ENCODE data around the gene PAQR9. TPM values are rescaled to one million over a fixed set of nuclear protein-coding genes. Genes with fewer than 3 reads are reported as not detected.

PAQR9 gene
- total RNA-seq, 1 donor from 2014 or later, result 2.4 TPM

DNA sequence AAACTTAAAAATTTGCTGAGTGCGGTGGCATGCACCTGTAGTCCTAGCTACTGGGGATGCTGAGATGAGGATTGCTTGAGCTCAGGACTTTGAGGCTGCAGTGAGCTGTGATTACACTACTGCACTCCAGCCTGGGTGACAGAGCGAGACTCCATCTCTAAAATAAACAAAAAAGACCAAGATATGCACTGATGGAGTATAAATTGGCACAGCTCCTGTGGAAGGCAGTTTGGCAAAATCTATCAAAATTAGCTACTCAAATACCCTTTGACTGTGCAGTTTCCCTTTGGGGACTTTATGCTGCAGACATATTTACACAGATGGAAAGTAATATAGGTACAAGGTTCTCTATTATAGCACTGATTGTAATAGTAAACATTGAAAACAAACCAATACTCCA lies 19.8 kb upstream of the PAQR9 start:
- no peak for FAIRE-seq
- no peak for DNase-seq (ENCODE audit: low spot score in 2 of 2)

- FAIRE-seq (no peak), DNase-seq (ENCODE audit: low spot score in 2 of 2) (no peak)
Measured at GRCh38 chr3:142982038-142982773, 18.7 kb upstream of the PAQR9 start.

- DNase-seq (ENCODE audit: low spot score in 2 of 2) (no peak), FAIRE-seq (no peak)
Measured at GRCh38 chr3:142981108-142981507, 17.6 kb upstream of the PAQR9 start.

DNA sequence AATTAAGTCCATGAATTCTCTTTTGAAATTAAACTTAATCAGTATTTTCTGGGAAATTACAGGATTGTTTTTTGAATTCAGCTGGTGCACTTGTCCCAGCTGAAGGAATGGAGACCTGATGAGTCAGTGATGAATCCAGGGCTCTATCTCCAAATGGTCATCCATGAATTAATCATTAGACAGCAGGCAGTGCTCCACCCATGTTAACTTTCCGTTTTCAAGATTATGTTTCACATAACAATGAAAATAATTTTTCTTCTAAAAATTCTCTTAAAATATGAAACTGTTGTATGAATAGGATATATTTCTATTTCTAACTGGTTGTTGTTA lies 13.9 kb upstream of the PAQR9 start:
- FAIRE-seq (no peak), DNase-seq (ENCODE audit: low spot score in 2 of 2) (no peak)

- peak in 1 of 2 donors; percentile 41 for DNase-seq (ENCODE audit: low spot score in 2 of 2)
Measured at GRCh38 chr3:142976621-142977398, 13.3 kb upstream of the PAQR9 start.

GRCh38 chr3:142975316-142975995 lies 12.0 kb upstream of the PAQR9 start:
- no peak for FAIRE-seq
- no peak for DNase-seq (ENCODE audit: low spot score in 2 of 2)

More at GRCh38 chr3:142976621-142977398, 13.3 kb upstream of the PAQR9 start:
- FAIRE-seq, result no peak

DNA sequence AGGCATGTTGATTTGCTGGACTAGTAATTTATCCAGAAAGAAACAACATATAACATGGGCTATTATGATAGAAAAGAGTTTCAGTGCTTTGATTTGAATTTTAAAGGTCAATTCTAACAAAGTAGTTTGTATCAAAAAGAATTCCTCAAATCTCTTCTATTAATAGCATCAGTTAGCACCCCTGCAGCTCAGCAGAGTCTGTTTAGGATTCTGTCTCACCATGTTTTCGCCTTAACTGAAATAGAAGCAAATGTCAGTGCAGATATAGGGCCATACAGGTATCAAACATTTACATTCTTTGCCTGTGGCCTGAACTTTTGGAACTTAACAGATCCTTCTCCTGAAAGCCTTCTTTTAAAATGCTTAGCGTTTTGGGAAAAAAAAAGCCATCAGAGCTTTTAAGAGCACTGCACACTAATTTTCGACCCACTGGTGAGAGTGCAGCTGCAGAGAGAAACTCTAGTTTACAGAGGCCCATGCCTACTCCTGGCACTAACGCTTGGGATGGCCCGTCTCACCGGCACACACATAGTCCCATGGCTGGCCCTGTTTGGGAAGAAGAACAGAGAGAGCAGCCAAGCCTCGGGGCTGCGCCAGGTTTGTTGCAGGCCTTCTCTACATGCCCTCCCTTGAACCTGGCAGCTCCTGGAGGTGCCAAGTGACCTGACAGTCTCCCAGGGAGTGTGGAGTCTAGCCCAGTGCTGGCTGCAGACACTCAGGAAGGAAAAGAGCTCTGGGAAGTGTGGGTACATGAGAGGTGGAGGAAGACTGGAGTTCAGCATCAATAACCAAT lies 9.9 kb upstream of the PAQR9 start:
- DNase-seq (ENCODE audit: low spot score in 2 of 2), result no peak
- no peak for FAIRE-seq

DNA sequence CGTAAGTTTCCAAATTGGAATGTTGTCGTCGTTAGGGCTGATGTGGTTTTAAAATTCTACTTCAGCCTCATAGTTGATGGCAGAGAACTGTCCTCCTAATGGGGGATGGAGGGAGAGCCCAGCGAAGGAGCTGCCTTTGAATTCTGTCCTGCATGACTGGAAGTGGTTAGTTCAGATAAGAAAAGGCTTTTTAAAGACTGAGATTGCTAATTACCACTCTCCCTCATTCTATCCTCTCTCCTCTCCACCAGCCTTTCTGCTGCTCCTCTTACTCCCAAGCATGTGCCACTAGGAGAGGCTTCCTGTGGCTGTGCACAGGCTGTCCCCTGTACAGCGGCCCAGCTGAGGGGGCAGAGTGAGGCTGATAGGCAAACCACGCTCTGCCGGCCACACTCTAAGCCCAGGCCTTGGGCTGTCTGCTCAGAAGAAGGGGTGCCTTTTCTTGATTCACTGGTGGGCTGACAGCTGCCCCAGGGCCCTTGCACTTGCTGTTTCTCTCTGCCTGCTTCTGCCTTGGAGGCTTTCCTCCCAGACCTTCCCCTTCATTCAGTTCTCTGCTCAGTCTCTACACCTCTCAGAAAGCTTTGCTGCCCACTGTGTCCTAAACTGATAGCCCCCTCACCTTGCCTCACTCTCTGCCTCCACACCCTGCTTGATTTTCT lies 8.7 kb upstream of the PAQR9 start:
- no peak for FAIRE-seq

GRCh38 chr3:142971431-142971830 lies 8.0 kb upstream of the PAQR9 start:
- DNase-seq (ENCODE audit: low spot score in 2 of 2), result no peak
- FAIRE-seq, result no peak

More for the DNA sequence above, 8.7 kb upstream of the PAQR9 start:
- DNase-seq (ENCODE audit: low spot score in 2 of 2), result no peak

GRCh38 chr3:142968319-142969025 lies 5.0 kb upstream of the PAQR9 start:
- DNase-seq (ENCODE audit: low spot score in 2 of 2), result no peak
- no peak for FAIRE-seq

GRCh38 chr3:142966808-142967207 lies 3.3 kb upstream of the PAQR9 start:
- no peak for FAIRE-seq
- DNase-seq (ENCODE audit: low spot score in 2 of 2), result no peak

DNA sequence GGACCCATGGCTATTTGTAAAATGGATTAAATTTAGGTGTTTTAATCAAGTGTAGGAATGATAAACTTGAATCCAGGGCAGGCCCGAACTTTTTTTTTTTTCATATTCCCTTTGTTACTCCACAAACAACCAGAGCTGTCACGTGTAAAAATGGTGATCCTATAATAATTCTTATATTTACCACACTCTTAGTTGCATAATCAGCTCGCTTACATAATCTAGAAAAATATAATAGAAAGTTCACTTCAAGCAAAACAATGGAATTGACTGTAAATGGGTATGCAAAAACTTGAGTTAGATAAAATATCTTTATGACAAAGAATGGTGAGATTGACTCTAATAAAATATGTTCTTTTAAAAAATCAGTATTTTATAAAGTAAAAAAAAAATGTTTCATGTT lies 2.1 kb upstream of the PAQR9 start:
- no peak for FAIRE-seq

GRCh38 chr3:142963234-142963515 lies 299 bp downstream of the PAQR9 start:
- DNase-seq (ENCODE audit: low spot score in 2 of 2) (peak in 1 of 2 donors; percentile 24), FAIRE-seq (no peak)

More for the DNA sequence above, 2.1 kb upstream of the PAQR9 start:
- no peak for DNase-seq (ENCODE audit: low spot score in 2 of 2)

DNA sequence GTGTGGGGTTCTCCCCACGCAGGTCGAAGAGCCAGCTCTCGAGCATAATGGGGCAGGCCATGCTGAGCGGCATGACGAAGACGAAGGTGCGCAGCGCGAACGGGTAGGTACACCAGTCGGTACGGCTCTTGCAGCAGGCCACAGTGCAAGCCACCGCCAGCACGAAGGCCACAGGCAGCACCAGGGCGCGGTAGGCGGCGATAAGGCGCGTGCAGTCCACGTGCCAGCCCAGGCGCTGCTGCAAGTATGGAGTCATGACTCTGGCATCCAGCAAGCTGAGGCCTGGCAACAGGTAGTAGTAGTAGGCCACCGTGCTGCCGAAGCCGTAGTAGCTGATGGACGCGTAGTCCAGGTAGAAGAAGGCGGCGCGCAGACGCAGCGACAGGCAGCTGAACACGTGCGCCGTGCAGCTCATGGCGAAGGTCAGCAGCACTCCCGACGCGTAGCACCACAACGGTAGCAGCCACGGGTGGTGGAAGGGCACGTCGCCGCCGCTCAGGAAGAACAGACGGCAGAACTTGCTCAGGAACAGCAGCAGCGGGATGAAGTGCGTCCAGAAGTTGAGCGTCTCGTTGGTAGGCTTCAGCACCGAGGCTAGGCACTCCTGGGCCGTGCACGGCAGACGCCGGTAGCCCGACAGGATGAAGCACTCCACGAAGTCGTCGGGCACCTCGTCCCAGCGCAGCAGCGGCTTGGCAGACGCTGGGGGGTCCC lies 797 bp downstream of the PAQR9 start:
- DNase-seq (ENCODE audit: low spot score in 2 of 2) (no peak), FAIRE-seq (no peak)

DNA sequence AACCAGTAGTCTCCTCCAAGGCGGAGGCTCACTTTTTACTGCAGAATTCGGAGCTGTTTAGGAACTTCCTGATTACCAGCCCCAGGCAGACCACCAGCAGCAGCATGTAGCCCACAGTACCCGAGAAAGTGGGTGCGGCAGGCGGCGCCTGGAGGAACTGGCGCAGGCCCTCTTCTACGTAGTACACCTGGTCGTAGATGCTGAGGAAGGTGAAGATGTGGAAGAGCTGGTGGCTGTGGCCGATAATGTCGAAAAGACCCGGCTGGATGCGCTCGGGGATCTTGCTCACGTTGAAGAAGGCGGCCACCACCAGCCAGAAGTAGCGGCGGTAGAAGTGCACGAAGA lies 1.3 kb downstream of the PAQR9 start:
- FAIRE-seq, result no peak
- no peak for DNase-seq (ENCODE audit: low spot score in 2 of 2)

GRCh38 chr3:142961539-142961938 lies 1.9 kb downstream of the PAQR9 start:
- no peak for FAIRE-seq
- DNase-seq (ENCODE audit: low spot score in 2 of 2), result no peak

- no peak for FAIRE-seq
- DNase-seq (ENCODE audit: low spot score in 2 of 2), result no peak
Measured at GRCh38 chr3:142960322-142960850, 3.1 kb downstream of the PAQR9 start.

DNA sequence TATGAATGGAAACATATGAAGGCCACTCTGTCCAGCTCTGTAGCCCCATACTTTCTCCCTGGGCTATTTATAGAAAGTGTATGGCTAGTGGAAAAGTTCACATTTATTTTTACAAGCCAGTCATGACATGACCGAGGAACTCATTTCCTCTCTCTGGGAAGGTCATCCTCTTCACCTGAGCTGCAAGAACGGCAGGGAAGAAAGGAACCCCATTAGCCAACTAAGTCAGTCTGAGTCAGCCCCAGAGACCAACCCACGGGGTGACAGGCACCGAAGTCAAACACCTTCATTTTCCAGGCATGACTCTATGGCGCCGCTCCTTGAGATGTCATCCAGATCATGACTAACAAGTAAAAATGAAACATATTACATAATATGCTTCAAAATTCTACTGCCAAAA lies 4.8 kb downstream of the PAQR9 start:
- DNase-seq (ENCODE audit: low spot score in 2 of 2) (no peak), FAIRE-seq (no peak)

GRCh38 chr3:142953443-142953842 lies 10.0 kb downstream of the PAQR9 start:
- no peak for FAIRE-seq
- no peak for DNase-seq (ENCODE audit: low spot score in 2 of 2)
